Activated CD4-positive, alpha-beta T cell treated with anti-CD3 and anti-CD28 coated beads, Interleukin-10, Interleukin-2, amounts not matched to agents 100 ng/mL and 50 ng/mL, durations not matched to agents 16 hours and 8 hours (primary cell): ENCODE data around the gene NUP210.
A peak's percentile ranks its signal among the peaks of the same experiment; 100 is the strongest.
"Not testable (repeated sequence)": the region's sequence is repeated elsewhere in the genome, so short reads cannot be mapped to it uniquely, and the experiment has no call there.

Experiments used
- DNase-seq: peaks from one replicate; pipeline ENCODE4 v3.0.0-alpha.2; 2020

The NUP210 gene

GRCh38 chr3:13429631-13430291 is 9.6 kb upstream of the NUP210 start:
- no peak for DNase-seq

GRCh38 chr3:13428678-13429077 is 8.6 kb upstream of the NUP210 start:
- not testable (repeated sequence) for DNase-seq

GRCh38 chr3:13427662-13428603 is 7.8 kb upstream of the NUP210 start:
- no peak for DNase-seq

- DNase-seq: no peak
Observed at GRCh38 chr3:13426591-13426990, 6.5 kb upstream of the NUP210 start.

- DNase-seq: no peak
Observed at GRCh38 chr3:13425689-13426088, 5.6 kb upstream of the NUP210 start.

GRCh38 chr3:13424865-13425617 is 4.9 kb upstream of the NUP210 start:
- DNase-seq: no peak

- DNase-seq: no peak
Observed at GRCh38 chr3:13424141-13424844, 4.2 kb upstream of the NUP210 start.

GRCh38 chr3:13420831-13421765 is 976 bp upstream of the NUP210 start:
- peak; percentile 90 for DNase-seq

- peak; percentile 51 for DNase-seq
Observed at GRCh38 chr3:13419505-13420044, 547 bp downstream of the NUP210 start.

- DNase-seq: no peak
Observed at GRCh38 chr3:13417166-13417947, 2.8 kb downstream of the NUP210 start.

GRCh38 chr3:13415997-13416793 is 3.9 kb downstream of the NUP210 start:
- DNase-seq: peak; percentile 52

GRCh38 chr3:13415236-13415986 is 4.7 kb downstream of the NUP210 start:
- no peak for DNase-seq

- peak; percentile 87 for DNase-seq
Observed at GRCh38 chr3:13414040-13414729, 5.9 kb downstream of the NUP210 start.

GRCh38 chr3:13411186-13411860 is 8.8 kb downstream of the NUP210 start:
- no peak for DNase-seq

GRCh38 chr3:13408890-13409289 is 11.2 kb downstream of the NUP210 start:
- no peak for DNase-seq

GRCh38 chr3:13407926-13408325 is 12.2 kb downstream of the NUP210 start:
- DNase-seq: no peak

- no peak for DNase-seq
Observed at GRCh38 chr3:13407475-13407874, 12.6 kb downstream of the NUP210 start.

GRCh38 chr3:13406190-13406589 is 13.9 kb downstream of the NUP210 start:
- no peak for DNase-seq
